HL-60 (cell line): Measurements from ENCODE around the gene PALLD.

Source experiments
- DNase-seq, 2 experiments: peaks; one replicate each; pipeline ENCODE4 v3.0.0-alpha.2; 2010 to 2020; ENCODE audit warnings: low read depth in 1 of 2, low spot score in 1 of 2
- H3K27ac ChIP-seq: fragments of 250-450 bp; sonication (Bioruptor Pico); replicated peaks from 2 replicates; pipeline ENCODE4 v1.5.1; 2020; ENCODE audit warnings: mild to moderate bottlenecking, moderate library complexity
- H3K27me3 ChIP-seq: fragments of 250-450 bp; sonication (Bioruptor Pico); 2 replicates; pipeline ENCODE4 v1.5.1; 2021; ENCODE audit warnings: mild to moderate bottlenecking, moderate library complexity; ENCODE audit not compliant: insufficient read depth, poor library complexity, severe bottlenecking
- H3K4me3 ChIP-seq: replicated peaks from 2 replicates; pipeline ENCODE4 v1.5.1; 2011; ENCODE audit warnings: mild to moderate bottlenecking, control low read depth, low read length; ENCODE audit not compliant: insufficient read depth
- CTCF ChIP-seq: IDR thresholded peaks from one replicate; pipeline ENCODE4 v1.5.1; 2011; ENCODE audit warnings: low read length, control low read depth, inconsistent platforms; ENCODE audit not compliant: insufficient read depth
- GABPA ChIP-seq: IDR thresholded peaks from 2 replicates; pipeline ENCODE4 v1.6.1; 2012; ENCODE audit warnings: low read depth
- POLR2AphosphoS5 ChIP-seq: IDR thresholded peaks from 2 replicates; pipeline ENCODE4 v1.6.1; 2012; ENCODE audit warnings: low read depth
- REST ChIP-seq: IDR thresholded peaks from 2 replicates; pipeline ENCODE4 v1.6.1; 2012; ENCODE audit warnings: low read depth; ENCODE audit not compliant: insufficient replicate concordance
- SPI1 ChIP-seq: IDR thresholded peaks from 2 replicates; pipeline ENCODE4 v1.6.1; 2012; ENCODE audit warnings: low read depth, mild to moderate bottlenecking, borderline replicate concordance

Gene PALLD

GRCh38 chr4:168674077-168674747 lies 177.4 kb downstream of the PALLD start:
- H3K27me3 ChIP-seq: no peaks in the 10 kb centered on the region
- no peak overlapping the region for H3K4me3 ChIP-seq
- DNase-seq: no peak
- TF ChIP-seq GABPA (no peak), CTCF (no peak), SPI1 (no peak), REST (no peak), POLR2AphosphoS5 (no peak)
- H3K27ac ChIP-seq: no peak overlapping the region

- no peak overlapping the region for H3K27ac ChIP-seq
- no peaks in the 10 kb centered on the region for H3K27me3 ChIP-seq
- TF ChIP-seq SPI1 (no peak), GABPA (no peak), REST (no peak), POLR2AphosphoS5 (no peak), CTCF (no peak)
- no peak overlapping the region for H3K4me3 ChIP-seq
- no peak for DNase-seq
Measured at GRCh38 chr4:168674866-168675265, 178.0 kb downstream of the PALLD start.

- TF ChIP-seq POLR2AphosphoS5: no peak
- no peak for TF ChIP-seq CTCF
- no peak for TF ChIP-seq GABPA
- no peak for TF ChIP-seq REST
- no peak for TF ChIP-seq SPI1
- H3K4me3 ChIP-seq: no peak overlapping the region
- no peaks in the 10 kb centered on the region for H3K27me3 ChIP-seq
- H3K27ac ChIP-seq: no peak overlapping the region
- no peak for DNase-seq
Measured at GRCh38 chr4:168677063-168677462, 180.2 kb downstream of the PALLD start.
